Esophagus squamous epithelium (tissue), 4 donors: ENCODE measurements around the gene C5orf15.
A peak's percentile ranks its signal among the peaks of the same experiment; 100 is the strongest.

Source experiments
- POLR2A ChIP-seq, 4 donors: fragments of 450-650 bp; IDR thresholded peaks; one replicate each; pipeline ENCODE4 v1.6.1; 2017; ENCODE audit warnings: antibody characterized with exemption in 4 of 4, mild to moderate bottlenecking in 4 of 4, moderate library complexity in 3 of 4
- TF ChIP-seq, protein P1 (sequence below), 6 experiments: fragments of 450-650 bp in 4 of 6; fragments of 200-600 bp in 2 of 6; sonication (generic) in 2 of 6; IDR thresholded peaks; one replicate each; pipeline ENCODE4 v1.5.1; 2016 to 2019; ENCODE audit warnings: antibody characterized with exemption in 6 of 6, mild to moderate bottlenecking in 4 of 6, moderate library complexity in 4 of 6

DNA sequence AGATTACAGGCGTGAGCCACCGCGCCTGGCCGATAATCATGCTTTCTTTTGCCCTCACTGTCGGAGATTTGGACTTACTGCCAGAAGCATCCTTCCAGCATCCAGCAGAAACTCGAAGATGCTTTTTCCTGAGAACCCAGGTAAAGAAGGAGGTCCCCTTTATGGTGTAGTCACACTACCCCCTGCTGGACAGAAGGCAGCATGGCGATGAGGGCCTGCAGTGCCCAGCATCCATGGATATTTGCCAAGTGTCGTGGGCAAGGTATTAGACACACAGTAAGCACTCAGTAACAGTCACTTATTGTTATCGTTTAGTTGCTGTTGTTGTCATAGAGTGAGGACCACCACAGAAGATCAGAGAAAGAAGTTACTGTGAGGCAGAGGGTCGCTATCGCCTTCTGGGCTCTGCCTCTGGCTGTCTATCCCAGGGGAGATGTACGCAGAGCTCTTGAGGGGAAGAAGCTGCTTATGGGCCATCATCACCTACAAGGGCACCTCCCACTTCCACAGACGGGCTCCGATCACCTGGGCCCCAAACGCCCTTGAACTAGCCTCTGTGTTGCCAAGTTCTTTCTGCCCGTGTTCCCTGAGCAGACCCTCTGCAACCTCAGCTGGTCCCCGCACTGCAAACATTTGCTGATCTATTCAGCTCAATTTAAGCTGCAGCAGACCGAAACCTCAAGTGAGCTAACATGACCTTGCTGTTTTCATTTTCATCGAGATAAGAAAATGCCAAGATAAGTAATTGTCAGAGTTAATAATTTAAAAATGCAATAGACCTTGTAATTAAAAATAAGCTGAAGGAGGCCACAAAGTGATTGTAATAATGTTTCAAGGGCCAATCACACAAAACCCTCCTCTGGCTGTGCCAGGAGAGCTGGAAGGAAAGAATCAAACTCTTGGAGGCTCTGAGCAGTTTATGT is 23.9 kb downstream of the C5orf15 start:
- TF ChIP-seq, protein P1, sequence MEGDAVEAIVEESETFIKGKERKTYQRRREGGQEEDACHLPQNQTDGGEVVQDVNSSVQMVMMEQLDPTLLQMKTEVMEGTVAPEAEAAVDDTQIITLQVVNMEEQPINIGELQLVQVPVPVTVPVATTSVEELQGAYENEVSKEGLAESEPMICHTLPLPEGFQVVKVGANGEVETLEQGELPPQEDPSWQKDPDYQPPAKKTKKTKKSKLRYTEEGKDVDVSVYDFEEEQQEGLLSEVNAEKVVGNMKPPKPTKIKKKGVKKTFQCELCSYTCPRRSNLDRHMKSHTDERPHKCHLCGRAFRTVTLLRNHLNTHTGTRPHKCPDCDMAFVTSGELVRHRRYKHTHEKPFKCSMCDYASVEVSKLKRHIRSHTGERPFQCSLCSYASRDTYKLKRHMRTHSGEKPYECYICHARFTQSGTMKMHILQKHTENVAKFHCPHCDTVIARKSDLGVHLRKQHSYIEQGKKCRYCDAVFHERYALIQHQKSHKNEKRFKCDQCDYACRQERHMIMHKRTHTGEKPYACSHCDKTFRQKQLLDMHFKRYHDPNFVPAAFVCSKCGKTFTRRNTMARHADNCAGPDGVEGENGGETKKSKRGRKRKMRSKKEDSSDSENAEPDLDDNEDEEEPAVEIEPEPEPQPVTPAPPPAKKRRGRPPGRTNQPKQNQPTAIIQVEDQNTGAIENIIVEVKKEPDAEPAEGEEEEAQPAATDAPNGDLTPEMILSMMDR (IDR thresholded peaks at IDR 0.05) = peak in 5 of 6 experiments; percentile 32 to 63 (median 42)
- TF ChIP-seq POLR2A (IDR thresholded peaks at IDR 0.05) = no peak
